DND-41 (cell line): ENCODE measurements around the gene DHRS11.

Source experiments
- EZH2 ChIP-seq: IDR thresholded peaks from 3 replicates; pipeline ENCODE4 v1.6.1; 2012; ENCODE audit warnings: borderline replicate concordance, low read depth, mild to moderate bottlenecking, moderate library complexity, low read length, inconsistent platforms; ENCODE audit not compliant: severe bottlenecking
- TF ChIP-seq, protein P1 (sequence below): IDR thresholded peaks from 2 replicates; pipeline ENCODE4 v1.5.1; 2012; ENCODE audit warnings: borderline replicate concordance, low read length, moderate library complexity, mild to moderate bottlenecking; ENCODE audit not compliant: poor library complexity, severe bottlenecking; ENCODE audit errors: extremely low read depth

DNA sequence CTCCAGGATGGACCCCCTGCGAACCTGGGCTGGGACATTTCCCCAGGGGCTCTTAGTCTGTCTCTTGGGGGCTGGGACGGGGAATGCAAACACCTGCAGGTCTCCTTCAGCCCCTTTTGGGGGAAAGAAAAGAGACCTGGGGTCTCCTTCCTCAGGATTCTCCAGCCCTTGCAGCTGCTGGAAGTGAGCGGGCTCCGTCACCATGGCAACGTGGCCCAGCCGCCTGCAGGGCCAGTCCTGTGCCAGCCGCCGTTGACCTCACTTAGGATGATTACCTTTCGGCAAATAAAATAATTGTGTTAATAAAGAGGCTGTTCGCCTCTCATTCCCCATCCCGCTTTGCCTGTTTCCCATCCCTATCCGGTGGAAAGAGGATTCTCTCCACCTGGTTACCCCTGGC lies 35.4 kb downstream of the DHRS11 start:
- TF ChIP-seq, protein P1, sequence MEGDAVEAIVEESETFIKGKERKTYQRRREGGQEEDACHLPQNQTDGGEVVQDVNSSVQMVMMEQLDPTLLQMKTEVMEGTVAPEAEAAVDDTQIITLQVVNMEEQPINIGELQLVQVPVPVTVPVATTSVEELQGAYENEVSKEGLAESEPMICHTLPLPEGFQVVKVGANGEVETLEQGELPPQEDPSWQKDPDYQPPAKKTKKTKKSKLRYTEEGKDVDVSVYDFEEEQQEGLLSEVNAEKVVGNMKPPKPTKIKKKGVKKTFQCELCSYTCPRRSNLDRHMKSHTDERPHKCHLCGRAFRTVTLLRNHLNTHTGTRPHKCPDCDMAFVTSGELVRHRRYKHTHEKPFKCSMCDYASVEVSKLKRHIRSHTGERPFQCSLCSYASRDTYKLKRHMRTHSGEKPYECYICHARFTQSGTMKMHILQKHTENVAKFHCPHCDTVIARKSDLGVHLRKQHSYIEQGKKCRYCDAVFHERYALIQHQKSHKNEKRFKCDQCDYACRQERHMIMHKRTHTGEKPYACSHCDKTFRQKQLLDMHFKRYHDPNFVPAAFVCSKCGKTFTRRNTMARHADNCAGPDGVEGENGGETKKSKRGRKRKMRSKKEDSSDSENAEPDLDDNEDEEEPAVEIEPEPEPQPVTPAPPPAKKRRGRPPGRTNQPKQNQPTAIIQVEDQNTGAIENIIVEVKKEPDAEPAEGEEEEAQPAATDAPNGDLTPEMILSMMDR = no peak
- TF ChIP-seq EZH2 = no peak
